Fibroblast of the aortic adventitia (primary cell): ENCODE data around the gene DPF1. TPM values are rescaled to one million over a fixed set of nuclear protein-coding genes. Genes with fewer than 3 reads are reported as not detected.

Experiments used
- DNase-seq: peaks from one replicate; pipeline ENCODE4 v3.0.0-alpha.2; 2010; ENCODE audit warnings: low read depth
- H3K4me3 ChIP-seq: 2 replicates; pipeline ENCODE4 v1.5.1; 2011; ENCODE audit warnings: low read depth, mild to moderate bottlenecking, control low read depth, low read length, moderate library complexity
- total RNA-seq: library from RNA; depleted of rRNA; stranded (reverse); fragments of >200 nt; gene quantifications from 2 replicates; pipeline ENCODE4 v1.2.3, GENCODE V29; 2012; ENCODE audit warnings: low replicate concordance
- TF ChIP-seq, protein P1 (sequence below): IDR thresholded peaks from 2 replicates; pipeline ENCODE4 v1.5.1; 2011; ENCODE audit warnings: mild to moderate bottlenecking, low read length, control low read depth, inconsistent platforms; ENCODE audit not compliant: insufficient read depth

DPF1 gene
- total RNA-seq, 1 donor: 2.7 TPM

DNA sequence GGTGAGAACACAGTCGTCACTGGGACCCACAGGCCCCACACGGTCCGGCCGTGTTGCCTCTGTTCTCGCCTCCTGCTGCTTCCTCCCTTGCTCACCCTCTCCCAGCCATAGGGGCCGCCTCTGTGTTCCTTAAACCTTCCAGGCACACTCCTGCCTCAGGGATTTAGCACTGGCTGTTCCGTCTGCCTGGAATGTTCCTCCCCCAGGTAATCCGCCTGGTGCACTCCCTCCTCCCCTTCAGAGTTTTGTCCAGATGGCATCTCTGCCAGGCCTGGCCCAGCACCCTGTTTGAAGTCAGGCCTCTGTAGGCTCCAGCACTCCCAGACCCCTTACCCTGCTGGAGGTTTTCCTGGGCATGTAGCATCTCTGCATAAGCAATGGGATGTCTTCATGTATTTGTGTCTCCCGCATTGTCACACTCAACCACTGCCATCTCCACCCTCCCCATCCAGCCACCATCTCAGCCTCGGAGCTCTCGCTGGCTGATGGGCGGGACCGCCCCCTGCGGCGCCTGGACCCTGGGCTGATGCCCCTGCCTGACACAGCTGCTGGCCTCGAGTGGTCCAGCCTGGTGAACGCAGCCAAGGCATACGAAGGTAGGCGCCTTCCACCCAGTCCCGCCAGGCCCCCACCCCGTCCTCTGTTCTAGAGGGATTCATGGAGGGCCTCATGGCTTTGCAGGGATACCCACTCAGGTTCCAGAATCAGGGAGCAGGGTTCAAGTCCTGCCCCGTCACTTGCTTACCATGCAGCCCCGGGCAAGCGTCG is 25.9 kb downstream of the DPF1 start:
- TF ChIP-seq, protein P1, sequence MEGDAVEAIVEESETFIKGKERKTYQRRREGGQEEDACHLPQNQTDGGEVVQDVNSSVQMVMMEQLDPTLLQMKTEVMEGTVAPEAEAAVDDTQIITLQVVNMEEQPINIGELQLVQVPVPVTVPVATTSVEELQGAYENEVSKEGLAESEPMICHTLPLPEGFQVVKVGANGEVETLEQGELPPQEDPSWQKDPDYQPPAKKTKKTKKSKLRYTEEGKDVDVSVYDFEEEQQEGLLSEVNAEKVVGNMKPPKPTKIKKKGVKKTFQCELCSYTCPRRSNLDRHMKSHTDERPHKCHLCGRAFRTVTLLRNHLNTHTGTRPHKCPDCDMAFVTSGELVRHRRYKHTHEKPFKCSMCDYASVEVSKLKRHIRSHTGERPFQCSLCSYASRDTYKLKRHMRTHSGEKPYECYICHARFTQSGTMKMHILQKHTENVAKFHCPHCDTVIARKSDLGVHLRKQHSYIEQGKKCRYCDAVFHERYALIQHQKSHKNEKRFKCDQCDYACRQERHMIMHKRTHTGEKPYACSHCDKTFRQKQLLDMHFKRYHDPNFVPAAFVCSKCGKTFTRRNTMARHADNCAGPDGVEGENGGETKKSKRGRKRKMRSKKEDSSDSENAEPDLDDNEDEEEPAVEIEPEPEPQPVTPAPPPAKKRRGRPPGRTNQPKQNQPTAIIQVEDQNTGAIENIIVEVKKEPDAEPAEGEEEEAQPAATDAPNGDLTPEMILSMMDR: no peak
- DNase-seq: no peak
- no peak overlapping the region for H3K4me3 ChIP-seq

DNA sequence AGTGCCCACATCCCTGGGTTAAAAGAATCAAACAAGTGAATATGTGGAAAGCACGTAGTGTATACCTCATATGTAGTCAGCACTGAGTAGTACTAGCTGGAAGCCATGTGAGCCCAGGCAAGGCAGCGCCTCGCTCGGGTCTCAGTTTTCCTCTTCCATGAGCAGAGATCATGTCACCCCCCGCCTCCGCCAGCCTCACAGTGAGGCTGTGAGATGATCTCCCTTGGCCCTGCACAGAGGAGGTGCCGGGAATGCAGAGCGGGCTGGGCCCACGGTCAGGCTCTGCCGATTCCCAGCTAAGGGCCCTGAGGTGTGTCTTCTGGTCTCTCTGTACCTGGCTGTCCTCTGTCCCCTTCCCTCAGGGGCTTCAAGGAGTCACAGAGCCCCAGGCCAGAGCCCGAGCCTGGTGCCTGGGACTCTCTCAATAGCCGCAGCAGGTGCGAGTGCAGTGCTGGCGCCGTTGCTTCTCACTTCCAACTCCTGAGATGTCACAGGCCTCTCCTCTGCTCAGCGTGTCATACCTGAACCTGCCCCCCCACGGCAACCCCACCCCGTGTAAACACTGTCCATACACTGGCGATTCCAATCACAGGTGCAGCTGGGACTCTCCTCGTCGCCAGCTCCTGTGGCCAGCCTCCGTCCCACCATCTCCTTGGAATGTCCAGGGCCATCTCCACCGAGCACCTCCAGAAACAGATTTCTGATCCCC is 26.9 kb downstream of the DPF1 start:
- TF ChIP-seq, protein P1: no peak
- no peak overlapping the region for H3K4me3 ChIP-seq
- no peak for DNase-seq

DNA sequence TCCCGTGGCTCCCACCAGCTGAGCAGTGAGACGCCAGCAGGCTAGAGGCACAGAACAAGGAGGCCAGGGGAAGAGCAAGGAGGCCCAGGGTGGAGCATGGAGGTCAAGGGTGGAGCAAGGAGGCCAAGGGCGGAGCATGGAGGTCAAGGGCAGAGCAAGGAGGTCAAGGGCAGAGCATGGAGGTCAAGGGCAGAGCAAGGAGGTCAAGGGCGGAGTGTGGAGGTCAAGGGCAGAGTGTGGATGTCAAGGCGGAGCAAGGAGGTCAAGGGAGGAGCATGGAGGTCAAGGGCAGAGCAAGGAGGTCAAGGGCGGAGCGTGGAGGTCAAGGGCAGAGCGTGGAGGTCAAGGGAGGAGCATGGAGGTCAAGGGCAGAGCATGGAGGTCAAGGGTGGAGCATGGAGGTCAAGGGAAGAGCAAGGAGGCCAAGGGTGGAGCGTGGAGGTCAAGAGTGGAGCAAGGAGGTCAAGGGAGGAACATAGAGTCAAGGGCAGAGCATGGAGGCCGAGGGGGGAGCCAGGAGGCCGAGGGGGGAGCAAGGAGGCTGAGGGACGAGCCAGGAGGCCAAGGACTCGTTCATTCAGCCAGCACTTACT is 27.7 kb downstream of the DPF1 start:
- no peak for DNase-seq
- no peak overlapping the region for H3K4me3 ChIP-seq
- TF ChIP-seq, protein P1: no peak

DNA sequence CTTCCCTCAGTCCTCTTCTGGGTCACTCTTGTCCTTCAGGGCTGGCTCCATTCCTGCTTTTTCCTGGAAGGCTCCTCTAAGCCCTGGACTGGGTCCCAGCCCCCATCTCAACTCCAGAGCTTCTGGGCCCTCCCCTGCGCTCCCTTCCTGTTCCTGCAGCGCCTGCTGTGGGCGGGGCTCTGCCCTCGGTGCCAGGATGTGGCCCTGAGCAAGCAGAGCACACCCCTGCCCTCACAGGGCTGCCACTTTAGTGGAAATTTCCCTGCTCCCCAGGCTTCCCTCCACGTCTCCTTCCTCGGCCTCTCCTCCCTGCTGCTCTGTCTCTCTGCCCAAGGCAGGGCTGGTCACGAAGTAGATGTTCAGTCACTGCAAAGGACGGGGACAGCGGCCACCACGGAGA is 28.8 kb downstream of the DPF1 start:
- TF ChIP-seq, protein P1: no peak
- H3K4me3 ChIP-seq: no peak overlapping the region
- DNase-seq: no peak

DNA sequence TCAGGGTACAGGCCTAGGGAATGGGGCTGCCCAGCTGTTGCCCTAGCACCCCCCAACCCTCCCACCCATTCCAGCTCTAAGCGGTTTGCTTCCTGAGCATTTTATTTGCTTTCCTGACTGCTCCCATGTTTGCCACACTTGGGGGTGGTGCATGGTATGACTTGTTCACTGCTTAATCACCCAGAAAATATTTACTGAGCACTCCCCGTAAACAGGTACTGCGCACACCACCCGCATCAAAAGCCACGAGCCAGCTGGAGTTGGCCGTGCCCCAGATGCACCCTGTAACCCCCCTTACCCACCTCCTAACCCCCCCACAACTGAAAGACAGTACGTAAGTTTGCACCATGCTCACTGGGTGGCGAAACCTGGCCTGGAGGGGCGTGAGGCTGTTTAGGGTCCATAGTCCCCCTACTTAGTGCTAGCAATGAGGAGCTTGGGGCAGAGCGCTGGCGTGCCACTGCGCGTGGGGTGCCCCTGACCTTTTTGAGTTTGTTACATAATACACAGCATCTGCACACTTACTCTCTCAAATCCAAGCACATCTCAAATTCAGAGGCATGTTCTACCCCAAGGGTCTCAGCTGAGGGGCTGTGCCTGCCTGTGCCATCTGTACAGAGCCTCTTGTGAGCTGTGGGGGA is 29.8 kb downstream of the DPF1 start:
- no peak for DNase-seq
- no peak overlapping the region for H3K4me3 ChIP-seq
- TF ChIP-seq, protein P1: no peak

DNA sequence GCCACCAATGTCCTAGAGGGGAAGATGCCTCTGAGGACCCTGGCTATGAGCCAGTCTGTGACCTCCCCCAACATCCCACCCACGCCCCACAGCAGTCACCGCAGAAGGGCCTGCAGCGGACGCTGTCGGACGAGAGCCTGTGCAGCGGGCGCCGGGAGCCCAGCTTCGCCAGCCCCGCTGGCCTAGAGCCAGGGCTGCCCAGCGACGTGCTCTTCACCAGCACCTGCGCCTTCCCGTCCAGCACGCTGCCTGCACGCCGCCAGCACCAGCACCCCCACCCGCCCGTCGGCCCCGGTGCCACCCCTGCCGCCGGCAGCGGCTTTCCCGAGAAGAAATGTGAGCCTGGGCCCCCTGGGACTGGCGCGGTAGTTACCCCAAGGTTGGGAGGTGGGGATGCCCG is 30.6 kb downstream of the DPF1 start:
- no peak overlapping the region for H3K4me3 ChIP-seq
- no peak for DNase-seq
- TF ChIP-seq, protein P1: no peak
